HEK293T (cell line): Measurements from ENCODE around the gene RBP3.

Experiments used
- BHLHE40 ChIP-seq: fragments of 450-650 bp; IDR thresholded peaks from 2 replicates; pipeline ENCODE4 v1.6.1; 2016; ENCODE audit warnings: mild to moderate bottlenecking, moderate library complexity, borderline replicate concordance
- HDGF ChIP-seq: fragments of 450-650 bp; IDR thresholded peaks from 2 replicates; pipeline ENCODE4 v1.6.1; 2017; ENCODE audit warnings: antibody characterized with exemption, borderline replicate concordance
- LEF1 ChIP-seq: fragments of 450-650 bp; IDR thresholded peaks from 2 replicates; pipeline ENCODE4 v1.6.1; 2017; ENCODE audit warnings: mild to moderate bottlenecking, borderline replicate concordance
- SP1 ChIP-seq: fragments of 450-650 bp; IDR thresholded peaks from 2 replicates; pipeline ENCODE4 v1.6.1; 2017

DNA sequence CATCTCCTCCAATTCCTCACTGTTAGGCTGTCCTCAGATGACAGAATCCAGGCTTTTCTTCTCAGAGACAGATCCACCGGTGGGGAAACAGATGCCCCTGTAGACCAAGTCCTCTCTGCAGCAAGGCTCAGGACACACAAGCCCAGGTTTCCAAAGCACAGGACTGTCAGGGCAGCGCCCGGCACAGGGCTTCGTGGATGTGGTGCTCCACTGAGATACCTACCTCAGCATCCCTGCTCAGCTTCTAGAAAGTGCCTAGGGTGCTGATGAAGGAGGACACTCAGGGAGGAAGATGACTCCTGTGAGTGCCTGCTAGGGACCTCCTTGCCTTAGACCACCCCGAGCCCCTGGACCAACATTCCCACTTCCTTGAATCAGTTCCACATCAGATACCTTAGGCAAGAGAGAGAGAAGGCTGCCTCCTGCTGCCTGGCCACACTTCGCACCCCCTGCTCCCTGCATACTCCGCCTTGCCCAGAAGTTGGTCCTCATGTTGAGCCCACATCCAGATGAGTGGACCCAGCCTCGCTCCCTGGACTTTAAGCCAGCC is 8.9 kb upstream of the RBP3 start:
- TF ChIP-seq LEF1 (no peak), BHLHE40 (no peak), HDGF (no peak), SP1 (no peak)
